HG03039 (cell line): Measurements from ENCODE around the gene ARSA.
"Not testable (repeated sequence)": the region's sequence is repeated elsewhere in the genome, so short reads cannot be mapped to it uniquely, and the experiment has no call there.

Experiments
- ATAC-seq: cut with Tn5 transposase; IDR thresholded peaks from one replicate; pipeline ENCODE4 v1.9.1; 2021; ENCODE audit warnings: mild to moderate bottlenecking, moderate library complexity; ENCODE audit not compliant: unreplicated experiment

The ARSA gene

GRCh38 chr22:50656122-50657070, 28.4 kb upstream of the ARSA start:
- no peak for ATAC-seq

- ATAC-seq = not testable (repeated sequence)
Measured at GRCh38 chr22:50654664-50655063, 26.7 kb upstream of the ARSA start.

- ATAC-seq = no peak
Measured at GRCh38 chr22:50653256-50653655, 25.3 kb upstream of the ARSA start.

- not testable (repeated sequence) for ATAC-seq
Measured at GRCh38 chr22:50643821-50644101, 15.8 kb upstream of the ARSA start.

GRCh38 chr22:50643021-50643820, 15.3 kb upstream of the ARSA start:
- not testable (repeated sequence) for ATAC-seq

- ATAC-seq = no peak
Measured at GRCh38 chr22:50641696-50642607, 14.0 kb upstream of the ARSA start.

GRCh38 chr22:50640857-50641647, 13.1 kb upstream of the ARSA start:
- ATAC-seq = no peak

- not testable (repeated sequence) for ATAC-seq
Measured at GRCh38 chr22:50640296-50640695, 12.3 kb upstream of the ARSA start.

GRCh38 chr22:50635591-50635990, 7.6 kb upstream of the ARSA start:
- ATAC-seq = no peak

GRCh38 chr22:50633771-50634170, 5.8 kb upstream of the ARSA start:
- no peak for ATAC-seq

GRCh38 chr22:50633086-50633485, 5.1 kb upstream of the ARSA start:
- ATAC-seq = no peak

GRCh38 chr22:50630376-50630775, 2.4 kb upstream of the ARSA start:
- ATAC-seq = no peak

- ATAC-seq = no peak
Measured at GRCh38 chr22:50628543-50629134, 687 bp upstream of the ARSA start.

GRCh38 chr22:50626850-50627641, 906 bp downstream of the ARSA start:
- ATAC-seq = no peak

GRCh38 chr22:50626314-50626849, 1.6 kb downstream of the ARSA start:
- ATAC-seq = no peak

- ATAC-seq = no peak
Measured at GRCh38 chr22:50625568-50626313, 2.2 kb downstream of the ARSA start.

- ATAC-seq = no peak
Measured at GRCh38 chr22:50625131-50625567, 2.8 kb downstream of the ARSA start.
